Measurements from ENCODE around the gene SYNDIG1. TPM values are rescaled to one million over a fixed set of nuclear protein-coding genes. Genes with fewer than 3 reads are reported as not detected.

Gene SYNDIG1
- total RNA-seq, 2 experiments from 2014 or later = not detected

DNA sequence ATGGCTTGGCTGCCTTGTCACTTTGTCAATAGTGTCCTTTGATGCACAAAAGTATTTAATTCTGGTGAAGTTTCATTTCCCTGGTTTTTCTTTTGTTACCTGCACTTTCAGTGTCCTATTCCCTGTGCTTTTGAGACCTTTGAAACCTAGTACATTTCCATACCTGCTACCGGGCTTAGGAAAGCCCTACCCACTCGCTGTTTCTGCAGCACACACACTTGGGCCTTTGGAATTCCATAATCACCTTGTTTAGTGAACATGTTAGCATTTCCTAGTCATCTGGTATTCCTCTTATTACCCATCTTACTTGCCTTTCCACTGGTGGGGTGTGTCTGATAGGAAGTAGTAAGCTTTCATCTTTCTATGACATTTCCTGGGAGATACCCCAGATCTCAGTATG, 19.3 kb upstream of the SYNDIG1 start:
- no peaks in the 10 kb centered on the region for H3K36me3 Mint-ChIP-seq (ENCODE audit: low read depth)
- H3K9me3 Mint-ChIP-seq (ENCODE audit: insufficient read depth) = no peaks in the 10 kb centered on the region
- ChIA-PET CTCF (no interaction called here), POLR2A (no interaction called here)
- no peak for ATAC-seq
- no peaks in the 10 kb centered on the region for H3K27me3 Mint-ChIP-seq (ENCODE audit: low read depth)
- no peak overlapping the region for H3K27ac Mint-ChIP-seq
- DNase-seq = no peak
- peaks cover 19% of the 10 kb centered on the region for H3K4me1 Mint-ChIP-seq (ENCODE audit: low read depth)
- no peak overlapping the region for H3K4me3 Mint-ChIP-seq

GRCh38 chr20:24450624-24451376, 18.6 kb upstream of the SYNDIG1 start:
- H3K9me3 Mint-ChIP-seq (ENCODE audit: insufficient read depth) = no peaks in the 10 kb centered on the region
- H3K27ac Mint-ChIP-seq = no peak overlapping the region
- POLR2A ChIA-PET = no interaction called here
- no peak overlapping the region for H3K4me3 Mint-ChIP-seq
- H3K4me1 Mint-ChIP-seq (ENCODE audit: low read depth) = peaks cover 20% of the 10 kb centered on the region
- ATAC-seq (no peak), DNase-seq (no peak)
- no peaks in the 10 kb centered on the region for H3K27me3 Mint-ChIP-seq (ENCODE audit: low read depth)
- CTCF ChIA-PET = no interaction called here
- H3K36me3 Mint-ChIP-seq (ENCODE audit: low read depth) = no peaks in the 10 kb centered on the region

GRCh38 chr20:24451428-24451827, 18.0 kb upstream of the SYNDIG1 start:
- ChIA-PET POLR2A (no interaction called here), CTCF (no interaction called here)
- Mint-ChIP-seq H3K27me3 (ENCODE audit: low read depth) (no peaks in the 10 kb centered on the region), H3K4me3 (no peak overlapping the region), H3K4me1 (ENCODE audit: low read depth) (peaks cover 23% of the 10 kb centered on the region), H3K27ac (no peak overlapping the region), H3K9me3 (ENCODE audit: insufficient read depth) (no peaks in the 10 kb centered on the region), H3K36me3 (ENCODE audit: low read depth) (no peaks in the 10 kb centered on the region)
- DNase-seq = no peak
- no peak for ATAC-seq

DNA sequence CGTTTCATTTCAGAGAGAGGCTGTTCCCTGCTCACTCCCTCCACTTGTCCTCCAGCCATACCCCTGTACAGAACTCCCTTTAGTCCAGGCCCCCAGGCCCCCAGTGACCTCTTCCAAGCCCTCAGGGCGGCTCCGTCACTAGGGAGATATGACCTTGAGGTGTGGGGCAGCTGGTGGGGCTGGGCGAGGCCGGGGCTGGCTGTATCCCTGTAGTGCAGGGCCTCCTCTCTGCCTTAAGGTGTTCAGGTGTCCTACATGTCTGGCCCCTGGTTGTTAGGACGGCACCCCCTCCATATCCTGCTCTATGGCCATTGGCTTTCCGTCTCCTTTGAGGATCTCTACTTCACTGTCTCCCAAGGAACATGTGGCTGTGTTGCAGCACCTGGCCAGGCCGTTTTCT, 17.4 kb upstream of the SYNDIG1 start:
- H3K9me3 Mint-ChIP-seq (ENCODE audit: insufficient read depth) = no peaks in the 10 kb centered on the region
- ATAC-seq (no peak), DNase-seq (no peak)
- ChIA-PET POLR2A (no interaction called here), CTCF (no interaction called here)
- no peaks in the 10 kb centered on the region for H3K27me3 Mint-ChIP-seq (ENCODE audit: low read depth)
- H3K4me3 Mint-ChIP-seq = no peak overlapping the region
- no peak overlapping the region for H3K27ac Mint-ChIP-seq
- H3K36me3 Mint-ChIP-seq (ENCODE audit: low read depth) = no peaks in the 10 kb centered on the region
- H3K4me1 Mint-ChIP-seq (ENCODE audit: low read depth) = peaks cover 23% of the 10 kb centered on the region

GRCh38 chr20:24452498-24453127, 16.8 kb upstream of the SYNDIG1 start:
- no peaks in the 10 kb centered on the region for H3K9me3 Mint-ChIP-seq (ENCODE audit: insufficient read depth)
- peaks cover 21% of the 10 kb centered on the region for H3K4me1 Mint-ChIP-seq (ENCODE audit: low read depth)
- no peaks in the 10 kb centered on the region for H3K36me3 Mint-ChIP-seq (ENCODE audit: low read depth)
- H3K4me3 Mint-ChIP-seq = no peak overlapping the region
- H3K27ac Mint-ChIP-seq = no peak overlapping the region
- peaks cover 3% of the 10 kb centered on the region for H3K27me3 Mint-ChIP-seq (ENCODE audit: low read depth)
- ChIA-PET POLR2A (no interaction called here), CTCF (no interaction called here)
- ATAC-seq = no peak
- DNase-seq = no peak

DNA sequence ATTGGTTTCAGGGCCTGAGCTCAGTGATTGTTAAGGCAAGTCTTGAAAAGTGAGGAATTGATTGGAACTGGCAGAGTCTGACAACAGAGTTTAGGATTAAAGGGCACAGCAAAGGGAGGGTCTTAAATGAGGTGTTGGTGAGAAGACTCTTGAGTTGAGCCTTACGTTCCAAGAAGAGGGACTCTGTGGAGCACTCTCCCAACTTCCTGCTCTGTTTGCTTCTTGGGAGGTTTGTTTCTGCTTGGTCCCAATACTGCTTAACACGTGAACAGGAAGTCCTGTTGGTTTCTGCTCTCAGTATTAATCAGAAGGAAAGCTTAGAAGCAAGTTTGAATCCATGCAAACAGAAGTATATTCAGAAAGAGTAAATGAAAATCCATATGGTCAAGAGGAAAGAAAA, 15.6 kb upstream of the SYNDIG1 start:
- Mint-ChIP-seq H3K27me3 (ENCODE audit: low read depth) (peaks cover 11% of the 10 kb centered on the region), H3K36me3 (ENCODE audit: low read depth) (no peaks in the 10 kb centered on the region), H3K9me3 (ENCODE audit: insufficient read depth) (no peaks in the 10 kb centered on the region), H3K27ac (no peak overlapping the region), H3K4me1 (ENCODE audit: low read depth) (peaks cover 14% of the 10 kb centered on the region), H3K4me3 (no peak overlapping the region)
- no peak for DNase-seq
- ATAC-seq = no peak
- ChIA-PET POLR2A (no interaction called here), CTCF (no interaction called here)

GRCh38 chr20:24455081-24455480, 14.3 kb upstream of the SYNDIG1 start:
- H3K27ac Mint-ChIP-seq = no peak overlapping the region
- ATAC-seq (no peak), DNase-seq (no peak)
- H3K4me3 Mint-ChIP-seq = no peak overlapping the region
- POLR2A ChIA-PET = no interaction called here
- CTCF ChIA-PET = no interaction called here
- H3K4me1 Mint-ChIP-seq (ENCODE audit: low read depth) = peaks cover 12% of the 10 kb centered on the region
- no peaks in the 10 kb centered on the region for H3K36me3 Mint-ChIP-seq (ENCODE audit: low read depth)
- H3K27me3 Mint-ChIP-seq (ENCODE audit: low read depth) = peaks cover 12% of the 10 kb centered on the region
- H3K9me3 Mint-ChIP-seq (ENCODE audit: insufficient read depth) = no peaks in the 10 kb centered on the region

- Mint-ChIP-seq H3K9me3 (ENCODE audit: insufficient read depth) (no peaks in the 10 kb centered on the region), H3K27ac (no peak overlapping the region), H3K4me3 (no peak overlapping the region), H3K27me3 (ENCODE audit: low read depth) (peaks cover 12% of the 10 kb centered on the region), H3K4me1 (ENCODE audit: low read depth) (peaks cover 12% of the 10 kb centered on the region), H3K36me3 (ENCODE audit: low read depth) (no peaks in the 10 kb centered on the region)
- ChIA-PET POLR2A (no interaction called here), CTCF (no interaction called here)
- ATAC-seq = no peak
- no peak for DNase-seq
Measured at GRCh38 chr20:24456398-24456781, 13.0 kb upstream of the SYNDIG1 start.

DNA sequence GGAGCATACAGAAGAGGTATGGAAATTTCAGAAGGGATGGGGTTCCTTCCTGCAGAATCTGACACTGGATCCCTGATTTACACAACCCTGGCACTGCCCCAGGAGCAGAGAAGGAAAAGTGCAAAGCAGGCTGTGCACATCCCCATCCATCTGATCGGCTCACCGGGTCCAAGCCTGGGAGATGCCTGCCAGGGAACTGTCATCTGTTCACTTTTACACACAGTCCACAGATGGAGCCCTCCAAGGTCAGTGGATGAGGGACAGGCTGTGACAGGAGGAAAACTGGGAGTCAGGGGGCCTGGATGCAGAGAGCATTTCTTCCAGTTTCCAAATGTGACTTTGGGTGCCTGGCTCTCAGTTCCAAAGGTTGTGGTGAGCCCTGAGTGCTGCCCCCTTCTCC, 11.0 kb upstream of the SYNDIG1 start:
- ATAC-seq = no peak
- Mint-ChIP-seq H3K36me3 (ENCODE audit: low read depth) (no peaks in the 10 kb centered on the region), H3K27me3 (ENCODE audit: low read depth) (peaks cover 12% of the 10 kb centered on the region), H3K4me1 (ENCODE audit: low read depth) (peaks cover 12% of the 10 kb centered on the region), H3K4me3 (no peak overlapping the region), H3K9me3 (ENCODE audit: insufficient read depth) (no peaks in the 10 kb centered on the region), H3K27ac (no peak overlapping the region)
- DNase-seq = no peak
- CTCF ChIA-PET = no interaction called here
- POLR2A ChIA-PET = no interaction called here

DNA sequence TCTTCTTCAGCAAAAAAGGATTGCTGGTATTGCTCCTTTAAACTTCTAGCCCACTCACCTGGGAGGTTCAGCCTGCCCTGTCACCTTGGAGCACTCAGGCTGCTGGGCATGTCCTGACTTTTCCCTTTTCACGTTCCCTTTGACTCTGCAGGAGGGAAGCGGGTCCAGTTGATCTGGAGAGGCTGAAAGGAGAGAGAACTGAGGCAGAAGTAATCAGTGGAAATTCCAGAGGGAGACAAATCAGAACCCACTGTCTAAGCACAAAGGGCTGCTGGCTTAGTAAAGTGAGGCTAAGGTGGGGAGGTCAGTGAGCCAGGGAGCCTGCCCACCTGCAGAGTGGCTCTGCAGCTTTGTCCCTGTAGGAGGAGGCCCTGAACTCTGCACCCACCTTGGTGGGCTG, 9.7 kb upstream of the SYNDIG1 start:
- no peaks in the 10 kb centered on the region for H3K36me3 Mint-ChIP-seq (ENCODE audit: low read depth)
- H3K27me3 Mint-ChIP-seq (ENCODE audit: low read depth) = peaks cover 15% of the 10 kb centered on the region
- DNase-seq = no peak
- ChIA-PET CTCF (no interaction called here), POLR2A (no interaction called here)
- peaks cover 6% of the 10 kb centered on the region for H3K4me1 Mint-ChIP-seq (ENCODE audit: low read depth)
- no peak overlapping the region for H3K27ac Mint-ChIP-seq
- ATAC-seq = no peak
- no peaks in the 10 kb centered on the region for H3K9me3 Mint-ChIP-seq (ENCODE audit: insufficient read depth)
- H3K4me3 Mint-ChIP-seq = no peak overlapping the region

DNA sequence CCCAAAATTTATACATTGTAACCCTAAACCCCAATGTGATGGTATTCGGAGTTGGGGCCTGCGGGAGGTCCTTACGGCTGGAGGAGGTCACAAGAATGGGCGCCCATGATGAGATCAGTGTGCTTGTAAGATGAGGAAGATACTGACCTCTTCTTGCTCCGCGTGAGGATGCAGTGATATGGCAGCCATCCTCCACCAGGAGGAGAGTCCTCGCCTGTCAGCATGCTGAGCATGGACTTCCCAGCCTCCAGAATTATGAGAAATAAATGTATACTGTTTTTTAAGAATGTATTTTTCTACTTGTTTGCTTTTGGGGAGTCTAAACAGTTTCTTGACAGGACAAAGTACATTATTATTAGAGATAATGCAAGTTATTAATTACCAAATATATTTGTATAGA, 8.7 kb upstream of the SYNDIG1 start:
- Mint-ChIP-seq H3K4me3 (no peak overlapping the region), H3K27ac (no peak overlapping the region), H3K36me3 (ENCODE audit: low read depth) (no peaks in the 10 kb centered on the region), H3K9me3 (ENCODE audit: insufficient read depth) (no peaks in the 10 kb centered on the region), H3K27me3 (ENCODE audit: low read depth) (peaks cover 21% of the 10 kb centered on the region), H3K4me1 (ENCODE audit: low read depth) (peaks cover 3% of the 10 kb centered on the region)
- POLR2A ChIA-PET = no interaction called here
- CTCF ChIA-PET = no interaction called here
- no peak for ATAC-seq
- no peak for DNase-seq

DNA sequence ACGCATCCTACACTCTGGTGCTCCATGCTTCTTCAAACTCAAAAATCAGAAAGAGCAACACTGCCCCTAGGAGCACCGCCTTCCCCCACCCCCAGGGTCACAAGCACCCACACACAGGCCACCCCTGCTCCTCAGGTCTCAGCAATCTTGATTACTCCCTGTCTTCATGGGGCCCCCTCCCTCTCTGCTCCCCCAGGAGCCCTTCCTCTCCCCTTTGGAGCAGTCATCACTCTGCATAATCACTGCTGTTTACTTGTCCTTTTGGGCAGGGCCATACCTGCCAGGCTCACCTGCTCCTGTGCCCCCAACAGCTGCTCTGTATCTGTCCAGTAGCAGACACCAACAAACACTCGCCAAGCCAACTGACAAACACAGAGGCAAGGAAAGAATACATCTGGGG, 7.6 kb upstream of the SYNDIG1 start:
- H3K4me1 Mint-ChIP-seq (ENCODE audit: low read depth) = no peaks in the 10 kb centered on the region
- H3K9me3 Mint-ChIP-seq (ENCODE audit: insufficient read depth) = no peaks in the 10 kb centered on the region
- POLR2A ChIA-PET = no interaction called here
- no peaks in the 10 kb centered on the region for H3K36me3 Mint-ChIP-seq (ENCODE audit: low read depth)
- ATAC-seq (no peak), DNase-seq (no peak)
- H3K27me3 Mint-ChIP-seq (ENCODE audit: low read depth) = peaks cover 27% of the 10 kb centered on the region
- CTCF ChIA-PET = no interaction called here
- H3K4me3 Mint-ChIP-seq = no peak overlapping the region
- no peak overlapping the region for H3K27ac Mint-ChIP-seq

DNA sequence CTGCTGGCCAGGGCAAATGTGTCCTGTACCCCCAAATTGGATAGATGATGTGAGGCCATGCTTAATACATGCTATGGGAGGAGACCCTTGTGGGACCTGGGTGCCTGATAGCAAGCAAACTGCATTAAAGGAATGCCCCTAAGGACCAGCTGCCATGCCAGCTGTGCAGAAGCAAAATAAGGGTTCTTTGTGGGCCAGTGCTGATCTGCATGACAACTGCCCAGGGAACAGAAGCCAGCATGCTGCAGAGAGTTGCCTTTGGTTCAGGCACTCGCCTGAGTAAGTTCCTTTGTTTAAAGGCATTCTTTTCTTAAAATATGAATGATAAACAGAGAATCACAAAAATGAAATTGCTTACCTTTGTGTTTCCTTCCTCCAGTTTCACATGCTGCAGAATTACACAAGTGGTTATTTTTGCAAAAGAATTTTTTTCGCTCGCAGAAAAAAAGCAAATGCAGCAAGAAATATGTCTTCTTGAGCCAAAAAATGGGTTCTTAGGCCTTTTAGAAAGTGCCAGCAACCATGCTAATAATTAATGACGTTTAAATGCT, 6.9 kb upstream of the SYNDIG1 start:
- H3K27me3 Mint-ChIP-seq (ENCODE audit: low read depth) = peaks cover 30% of the 10 kb centered on the region
- no peaks in the 10 kb centered on the region for H3K36me3 Mint-ChIP-seq (ENCODE audit: low read depth)
- H3K9me3 Mint-ChIP-seq (ENCODE audit: insufficient read depth) = no peaks in the 10 kb centered on the region
- CTCF ChIA-PET = no interaction called here
- H3K4me1 Mint-ChIP-seq (ENCODE audit: low read depth) = peaks cover 2% of the 10 kb centered on the region
- ATAC-seq (no peak), DNase-seq (no peak)
- no peak overlapping the region for H3K4me3 Mint-ChIP-seq
- POLR2A ChIA-PET = no interaction called here
- H3K27ac Mint-ChIP-seq = no peak overlapping the region
